HEK293 (cell line): Measurements from ENCODE around the gene LIN52.

Source experiments
- FEZF1 ChIP-seq: fragments of 450-650 bp; formaldehyde crosslinking; IDR thresholded peaks from 2 replicates; pipeline ENCODE4 v1.5.1; 2016; ENCODE audit warnings: missing biosample characterization, missing genetic modification characterization
- GLI2 ChIP-seq: fragments of 450-650 bp; formaldehyde crosslinking; IDR thresholded peaks from 2 replicates; pipeline ENCODE4; 2017; ENCODE audit warnings: missing biosample characterization, missing genetic modification characterization, low read depth, borderline replicate concordance
- KLF8 ChIP-seq: fragments of 450-650 bp; formaldehyde crosslinking; IDR thresholded peaks from 2 replicates; pipeline ENCODE4 v1.5.1; 2016; ENCODE audit warnings: missing biosample characterization, missing genetic modification characterization
- PRDM1 ChIP-seq: fragments of 450-650 bp; formaldehyde crosslinking; IDR thresholded peaks from 2 replicates; pipeline ENCODE4; 2016; ENCODE audit warnings: missing biosample characterization, missing genetic modification characterization
- ZBTB8A ChIP-seq: fragments of 450-650 bp; formaldehyde crosslinking; IDR thresholded peaks from 2 replicates; pipeline ENCODE4 v1.5.1; 2016; ENCODE audit warnings: missing biosample characterization, missing genetic modification characterization
- ZFP3 ChIP-seq: fragments of 450-650 bp; formaldehyde crosslinking; IDR thresholded peaks from 2 replicates; pipeline ENCODE4 v1.5.1; 2016; ENCODE audit warnings: low read depth, missing biosample characterization, missing genetic modification characterization
- ZFP69B ChIP-seq: fragments of 450-650 bp; formaldehyde crosslinking; IDR thresholded peaks from 2 replicates; pipeline ENCODE4 v1.5.1; 2016; ENCODE audit warnings: missing biosample characterization, missing genetic modification characterization
- ZNF138 ChIP-seq: fragments of 450-650 bp; formaldehyde crosslinking; IDR thresholded peaks from 2 replicates; pipeline ENCODE4 v1.5.1; 2016; ENCODE audit warnings: missing biosample characterization, missing genetic modification characterization, borderline replicate concordance
- ZNF2 ChIP-seq: fragments of 450-650 bp; formaldehyde crosslinking; IDR thresholded peaks from 2 replicates; pipeline ENCODE4 v1.5.1; 2016; ENCODE audit warnings: missing biosample characterization, missing genetic modification characterization
- ZNF324 ChIP-seq: fragments of 450-650 bp; formaldehyde crosslinking; IDR thresholded peaks from 2 replicates; pipeline ENCODE4 v1.5.1; 2016; ENCODE audit warnings: missing biosample characterization, missing genetic modification characterization
- ZNF391 ChIP-seq: fragments of 450-650 bp; formaldehyde crosslinking; IDR thresholded peaks from 2 replicates; pipeline ENCODE4 v1.5.1; 2016; ENCODE audit warnings: low read depth, missing biosample characterization, missing genetic modification characterization, borderline replicate concordance
- ZNF394 ChIP-seq: fragments of 450-650 bp; formaldehyde crosslinking; IDR thresholded peaks from 2 replicates; pipeline ENCODE4 v1.5.1; 2016; ENCODE audit warnings: missing biosample characterization, missing genetic modification characterization, mild to moderate bottlenecking, moderate library complexity, borderline replicate concordance
- ZNF416 ChIP-seq: fragments of 450-650 bp; formaldehyde crosslinking; IDR thresholded peaks from 2 replicates; pipeline ENCODE4 v1.5.1; 2016; ENCODE audit warnings: missing biosample characterization, missing genetic modification characterization
- ZNF433 ChIP-seq: fragments of 450-650 bp; formaldehyde crosslinking; IDR thresholded peaks from 2 replicates; pipeline ENCODE4 v1.5.1; 2016; ENCODE audit warnings: missing biosample characterization, missing genetic modification characterization, low read depth
- ZNF521 ChIP-seq: fragments of 450-650 bp; formaldehyde crosslinking; IDR thresholded peaks from 2 replicates; pipeline ENCODE4 v1.5.1; 2017; ENCODE audit warnings: missing biosample characterization, mild to moderate bottlenecking, missing genetic modification characterization
- ZNF585B ChIP-seq: fragments of 450-650 bp; formaldehyde crosslinking; IDR thresholded peaks from 2 replicates; pipeline ENCODE4 v1.5.1; 2016; ENCODE audit warnings: missing biosample characterization, missing genetic modification characterization
- ZNF600 ChIP-seq: fragments of 450-650 bp; formaldehyde crosslinking; IDR thresholded peaks from 2 replicates; pipeline ENCODE4 v1.5.1; 2016; ENCODE audit warnings: missing biosample characterization, missing genetic modification characterization
- ZNF658 ChIP-seq: fragments of 450-650 bp; formaldehyde crosslinking; IDR thresholded peaks from 2 replicates; pipeline ENCODE4; 2016; ENCODE audit warnings: missing biosample characterization, missing genetic modification characterization
- ZNF677 ChIP-seq: fragments of 450-650 bp; IDR thresholded peaks from 2 replicates; pipeline ENCODE4 v1.5.0; 2018; ENCODE audit warnings: missing biosample characterization, mild to moderate bottlenecking, missing genetic modification characterization, moderate library complexity
- ZNF792 ChIP-seq: fragments of 450-650 bp; formaldehyde crosslinking; IDR thresholded peaks from 2 replicates; pipeline ENCODE4 v1.5.1; 2016; ENCODE audit warnings: missing biosample characterization, missing genetic modification characterization
- TF ChIP-seq, protein P1 (sequence below): fragments of 450-650 bp; formaldehyde crosslinking; IDR thresholded peaks from 2 replicates; pipeline ENCODE4 v1.5.1; 2016; ENCODE audit warnings: missing biosample characterization, missing genetic modification characterization
- TF ChIP-seq, protein P2 (sequence below): fragments of 450-650 bp; formaldehyde crosslinking; IDR thresholded peaks from 2 replicates; pipeline ENCODE4 v1.5.1; 2016; ENCODE audit warnings: missing biosample characterization, missing genetic modification characterization
- TF ChIP-seq, protein P3 (sequence below): fragments of 450-650 bp; formaldehyde crosslinking; IDR thresholded peaks from 2 replicates; pipeline ENCODE4 v1.5.1; 2017; ENCODE audit warnings: missing biosample characterization, missing genetic modification characterization
- TF ChIP-seq, protein P4 (sequence below): fragments of 450-650 bp; formaldehyde crosslinking; optimal IDR thresholded peaks from 2 replicates; pipeline ENCODE3; 2016; ENCODE audit warnings: missing biosample characterization, mild to moderate bottlenecking, missing genetic modification characterization
- TF ChIP-seq, protein P5 (sequence below): fragments of 450-650 bp; formaldehyde crosslinking; conservative IDR thresholded peaks from 2 replicates; pipeline ENCODE4 v1.5.1; 2016; ENCODE audit warnings: low read depth, missing biosample characterization, missing genetic modification characterization
- TF ChIP-seq, protein P6 (sequence below): fragments of 450-650 bp; formaldehyde crosslinking; IDR thresholded peaks from 2 replicates; pipeline ENCODE4 v1.5.1; 2016; ENCODE audit warnings: missing biosample characterization, missing genetic modification characterization

The LIN52 gene

DNA sequence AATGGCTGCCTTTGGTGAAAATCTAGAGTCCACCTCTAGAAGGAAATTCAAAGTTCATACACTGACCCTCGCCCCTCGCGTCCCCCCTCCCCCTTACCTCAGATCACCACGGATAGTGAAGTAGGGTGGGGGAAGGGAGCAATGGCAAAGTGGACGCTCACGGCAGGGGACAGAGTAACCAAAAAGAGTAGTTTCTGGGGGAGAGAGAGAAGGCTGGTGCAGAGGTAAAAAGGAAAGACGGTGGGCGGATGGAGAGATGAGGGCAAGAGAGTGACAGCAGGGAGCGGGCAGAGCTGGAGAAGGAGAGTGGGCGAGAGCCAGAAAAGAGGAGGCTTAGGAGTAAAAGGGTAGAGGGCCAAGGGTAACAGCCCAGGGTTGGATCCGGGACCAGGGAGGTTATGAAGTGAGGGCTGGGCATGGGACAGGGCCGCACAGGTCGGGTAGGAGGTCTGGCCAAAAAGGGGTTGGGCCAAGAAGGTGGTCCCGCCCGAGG is 926 bp upstream of the LIN52 start (continued):
- TF ChIP-seq, protein P1, sequence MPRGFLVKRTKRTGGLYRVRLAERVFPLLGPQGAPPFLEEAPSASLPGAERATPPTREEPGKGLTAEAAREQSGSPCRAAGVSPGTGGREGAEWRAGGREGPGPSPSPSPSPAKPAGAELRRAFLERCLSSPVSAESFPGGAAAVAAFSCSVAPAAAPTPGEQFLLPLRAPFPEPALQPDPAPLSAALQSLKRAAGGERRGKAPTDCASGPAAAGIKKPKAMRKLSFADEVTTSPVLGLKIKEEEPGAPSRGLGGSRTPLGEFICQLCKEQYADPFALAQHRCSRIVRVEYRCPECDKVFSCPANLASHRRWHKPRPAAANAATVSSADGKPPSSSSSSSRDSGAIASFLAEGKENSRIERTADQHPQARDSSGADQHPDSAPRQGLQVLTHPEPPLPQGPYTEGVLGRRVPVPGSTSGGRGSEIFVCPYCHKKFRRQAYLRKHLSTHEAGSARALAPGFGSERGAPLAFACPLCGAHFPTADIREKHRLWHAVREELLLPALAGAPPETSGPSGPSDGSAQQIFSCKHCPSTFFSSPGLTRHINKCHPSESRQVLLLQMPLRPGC (tag by site-specific recombination), result peak; percentile 22; the same call in 1 of the 2 replicates
- TF ChIP-seq PRDM1 (tag by site-specific recombination) (peak; percentile 57), ZNF585B (no peak), FEZF1 (tag by site-specific recombination) (no peak), ZNF658 (tag by site-specific recombination) (no peak), ZNF391 (0 out of 2 replicates have a peak, but pooled peaks have one; percentile 86), GLI2 (tag by site-specific recombination) (no peak), ZNF416 (tag by site-specific recombination) (no peak), ZBTB8A (no peak), KLF8 (tag by site-specific recombination) (no peak), ZNF600 (peak; percentile 70), ZNF324 (no peak), ZNF2 (tag by site-specific recombination) (peak; percentile 64; the same call in 1 of the 2 replicates), ZNF677 (no peak), ZNF394 (tag by site-specific recombination) (no peak), ZNF521 (tag by site-specific recombination) (no peak), ZNF792 (tag by site-specific recombination) (no peak), ZFP69B (tag by site-specific recombination) (no peak), ZNF433 (tag by site-specific recombination) (no peak), ZFP3 (tag by site-specific recombination) (peak; percentile 91), ZNF138 (tag by site-specific recombination) (no peak)
- TF ChIP-seq, protein P2, sequence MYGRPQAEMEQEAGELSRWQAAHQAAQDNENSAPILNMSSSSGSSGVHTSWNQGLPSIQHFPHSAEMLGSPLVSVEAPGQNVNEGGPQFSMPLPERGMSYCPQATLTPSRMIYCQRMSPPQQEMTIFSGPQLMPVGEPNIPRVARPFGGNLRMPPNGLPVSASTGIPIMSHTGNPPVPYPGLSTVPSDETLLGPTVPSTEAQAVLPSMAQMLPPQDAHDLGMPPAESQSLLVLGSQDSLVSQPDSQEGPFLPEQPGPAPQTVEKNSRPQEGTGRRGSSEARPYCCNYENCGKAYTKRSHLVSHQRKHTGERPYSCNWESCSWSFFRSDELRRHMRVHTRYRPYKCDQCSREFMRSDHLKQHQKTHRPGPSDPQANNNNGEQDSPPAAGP (tag by site-specific recombination), result no peak
- TF ChIP-seq, protein P3, sequence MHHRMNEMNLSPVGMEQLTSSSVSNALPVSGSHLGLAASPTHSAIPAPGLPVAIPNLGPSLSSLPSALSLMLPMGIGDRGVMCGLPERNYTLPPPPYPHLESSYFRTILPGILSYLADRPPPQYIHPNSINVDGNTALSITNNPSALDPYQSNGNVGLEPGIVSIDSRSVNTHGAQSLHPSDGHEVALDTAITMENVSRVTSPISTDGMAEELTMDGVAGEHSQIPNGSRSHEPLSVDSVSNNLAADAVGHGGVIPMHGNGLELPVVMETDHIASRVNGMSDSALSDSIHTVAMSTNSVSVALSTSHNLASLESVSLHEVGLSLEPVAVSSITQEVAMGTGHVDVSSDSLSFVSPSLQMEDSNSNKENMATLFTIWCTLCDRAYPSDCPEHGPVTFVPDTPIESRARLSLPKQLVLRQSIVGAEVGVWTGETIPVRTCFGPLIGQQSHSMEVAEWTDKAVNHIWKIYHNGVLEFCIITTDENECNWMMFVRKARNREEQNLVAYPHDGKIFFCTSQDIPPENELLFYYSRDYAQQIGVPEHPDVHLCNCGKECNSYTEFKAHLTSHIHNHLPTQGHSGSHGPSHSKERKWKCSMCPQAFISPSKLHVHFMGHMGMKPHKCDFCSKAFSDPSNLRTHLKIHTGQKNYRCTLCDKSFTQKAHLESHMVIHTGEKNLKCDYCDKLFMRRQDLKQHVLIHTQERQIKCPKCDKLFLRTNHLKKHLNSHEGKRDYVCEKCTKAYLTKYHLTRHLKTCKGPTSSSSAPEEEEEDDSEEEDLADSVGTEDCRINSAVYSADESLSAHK (tag by site-specific recombination), result no peak
- TF ChIP-seq, protein P4, sequence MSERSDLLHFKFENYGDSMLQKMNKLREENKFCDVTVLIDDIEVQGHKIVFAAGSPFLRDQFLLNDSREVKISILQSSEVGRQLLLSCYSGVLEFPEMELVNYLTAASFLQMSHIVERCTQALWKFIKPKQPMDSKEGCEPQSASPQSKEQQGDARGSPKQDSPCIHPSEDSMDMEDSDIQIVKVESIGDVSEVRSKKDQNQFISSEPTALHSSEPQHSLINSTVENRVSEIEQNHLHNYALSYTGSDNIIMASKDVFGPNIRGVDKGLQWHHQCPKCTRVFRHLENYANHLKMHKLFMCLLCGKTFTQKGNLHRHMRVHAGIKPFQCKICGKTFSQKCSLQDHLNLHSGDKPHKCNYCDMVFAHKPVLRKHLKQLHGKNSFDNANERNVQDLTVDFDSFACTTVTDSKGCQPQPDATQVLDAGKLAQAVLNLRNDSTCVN (tag by site-specific recombination), result no peak
- TF ChIP-seq, protein P5, sequence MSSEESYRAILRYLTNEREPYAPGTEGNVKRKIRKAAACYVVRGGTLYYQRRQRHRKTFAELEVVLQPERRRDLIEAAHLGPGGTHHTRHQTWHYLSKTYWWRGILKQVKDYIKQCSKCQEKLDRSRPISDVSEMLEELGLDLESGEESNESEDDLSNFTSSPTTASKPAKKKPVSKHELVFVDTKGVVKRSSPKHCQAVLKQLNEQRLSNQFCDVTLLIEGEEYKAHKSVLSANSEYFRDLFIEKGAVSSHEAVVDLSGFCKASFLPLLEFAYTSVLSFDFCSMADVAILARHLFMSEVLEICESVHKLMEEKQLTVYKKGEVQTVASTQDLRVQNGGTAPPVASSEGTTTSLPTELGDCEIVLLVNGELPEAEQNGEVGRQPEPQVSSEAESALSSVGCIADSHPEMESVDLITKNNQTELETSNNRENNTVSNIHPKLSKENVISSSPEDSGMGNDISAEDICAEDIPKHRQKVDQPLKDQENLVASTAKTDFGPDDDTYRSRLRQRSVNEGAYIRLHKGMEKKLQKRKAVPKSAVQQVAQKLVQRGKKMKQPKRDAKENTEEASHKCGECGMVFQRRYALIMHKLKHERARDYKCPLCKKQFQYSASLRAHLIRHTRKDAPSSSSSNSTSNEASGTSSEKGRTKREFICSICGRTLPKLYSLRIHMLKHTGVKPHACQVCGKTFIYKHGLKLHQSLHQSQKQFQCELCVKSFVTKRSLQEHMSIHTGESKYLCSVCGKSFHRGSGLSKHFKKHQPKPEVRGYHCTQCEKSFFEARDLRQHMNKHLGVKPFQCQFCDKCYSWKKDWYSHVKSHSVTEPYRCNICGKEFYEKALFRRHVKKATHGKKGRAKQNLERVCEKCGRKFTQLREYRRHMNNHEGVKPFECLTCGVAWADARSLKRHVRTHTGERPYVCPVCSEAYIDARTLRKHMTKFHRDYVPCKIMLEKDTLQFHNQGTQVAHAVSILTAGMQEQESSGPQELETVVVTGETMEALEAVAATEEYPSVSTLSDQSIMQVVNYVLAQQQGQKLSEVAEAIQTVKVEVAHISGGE (tag by site-specific recombination), result no peak
- TF ChIP-seq, protein P6, sequence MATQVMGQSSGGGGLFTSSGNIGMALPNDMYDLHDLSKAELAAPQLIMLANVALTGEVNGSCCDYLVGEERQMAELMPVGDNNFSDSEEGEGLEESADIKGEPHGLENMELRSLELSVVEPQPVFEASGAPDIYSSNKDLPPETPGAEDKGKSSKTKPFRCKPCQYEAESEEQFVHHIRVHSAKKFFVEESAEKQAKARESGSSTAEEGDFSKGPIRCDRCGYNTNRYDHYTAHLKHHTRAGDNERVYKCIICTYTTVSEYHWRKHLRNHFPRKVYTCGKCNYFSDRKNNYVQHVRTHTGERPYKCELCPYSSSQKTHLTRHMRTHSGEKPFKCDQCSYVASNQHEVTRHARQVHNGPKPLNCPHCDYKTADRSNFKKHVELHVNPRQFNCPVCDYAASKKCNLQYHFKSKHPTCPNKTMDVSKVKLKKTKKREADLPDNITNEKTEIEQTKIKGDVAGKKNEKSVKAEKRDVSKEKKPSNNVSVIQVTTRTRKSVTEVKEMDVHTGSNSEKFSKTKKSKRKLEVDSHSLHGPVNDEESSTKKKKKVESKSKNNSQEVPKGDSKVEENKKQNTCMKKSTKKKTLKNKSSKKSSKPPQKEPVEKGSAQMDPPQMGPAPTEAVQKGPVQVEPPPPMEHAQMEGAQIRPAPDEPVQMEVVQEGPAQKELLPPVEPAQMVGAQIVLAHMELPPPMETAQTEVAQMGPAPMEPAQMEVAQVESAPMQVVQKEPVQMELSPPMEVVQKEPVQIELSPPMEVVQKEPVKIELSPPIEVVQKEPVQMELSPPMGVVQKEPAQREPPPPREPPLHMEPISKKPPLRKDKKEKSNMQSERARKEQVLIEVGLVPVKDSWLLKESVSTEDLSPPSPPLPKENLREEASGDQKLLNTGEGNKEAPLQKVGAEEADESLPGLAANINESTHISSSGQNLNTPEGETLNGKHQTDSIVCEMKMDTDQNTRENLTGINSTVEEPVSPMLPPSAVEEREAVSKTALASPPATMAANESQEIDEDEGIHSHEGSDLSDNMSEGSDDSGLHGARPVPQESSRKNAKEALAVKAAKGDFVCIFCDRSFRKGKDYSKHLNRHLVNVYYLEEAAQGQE (tag by site-specific recombination), result 0 out of 2 replicates have a peak, but pooled peaks have one; percentile 20
